ENCODE measurements around the gene ITPR2.
"Not testable (repeated sequence)": the region's sequence is repeated elsewhere in the genome, so short reads cannot be mapped to it uniquely, and the experiment has no call there.

Gene ITPR2

DNA sequence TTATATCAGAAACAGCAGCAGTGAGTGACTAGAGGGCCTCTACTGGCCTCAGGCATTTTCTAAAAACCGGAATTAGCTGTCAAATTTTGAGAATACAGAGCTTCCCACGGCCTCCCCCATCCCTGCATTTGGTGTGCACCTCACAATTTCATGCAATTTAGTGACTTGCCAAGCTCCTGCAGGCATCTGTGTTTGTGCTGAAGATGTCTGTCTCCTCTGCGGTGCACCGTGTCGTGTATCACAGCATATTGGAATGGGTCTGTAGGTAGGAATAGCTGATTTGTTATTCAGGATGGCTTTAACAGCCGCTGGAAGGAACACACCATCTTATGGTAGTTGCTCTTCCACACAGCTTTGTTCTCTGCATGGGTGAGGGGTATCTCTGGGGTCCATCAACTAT lies 497.3 kb downstream of the ITPR2 start:
- DNase-seq (ENCODE audit: low spot score) = no peak

DNA sequence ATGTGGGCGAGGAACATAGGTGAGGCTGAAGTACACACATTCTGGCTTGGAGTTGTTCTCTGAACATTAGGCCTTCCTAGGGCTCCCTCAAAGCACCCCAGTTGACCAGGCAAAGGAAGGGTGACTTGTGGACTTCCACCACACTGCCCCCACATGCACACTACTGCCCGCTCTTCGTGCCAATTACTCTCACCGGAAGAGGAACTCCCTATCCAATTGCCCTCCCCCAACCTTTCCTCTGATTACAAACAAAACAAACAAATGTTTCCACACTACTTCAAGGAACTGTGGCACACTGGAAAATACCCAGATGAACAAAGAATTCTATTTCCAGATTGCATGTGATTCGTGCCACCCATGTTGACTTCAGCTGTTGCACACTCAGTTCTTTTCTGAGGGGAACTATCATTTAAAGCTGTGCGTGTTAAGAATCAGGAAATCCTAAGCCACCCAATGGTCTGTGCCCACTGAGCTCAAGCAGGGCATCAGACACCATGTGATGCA lies 498.3 kb downstream of the ITPR2 start:
- no peak for DNase-seq (ENCODE audit: low spot score)

DNA sequence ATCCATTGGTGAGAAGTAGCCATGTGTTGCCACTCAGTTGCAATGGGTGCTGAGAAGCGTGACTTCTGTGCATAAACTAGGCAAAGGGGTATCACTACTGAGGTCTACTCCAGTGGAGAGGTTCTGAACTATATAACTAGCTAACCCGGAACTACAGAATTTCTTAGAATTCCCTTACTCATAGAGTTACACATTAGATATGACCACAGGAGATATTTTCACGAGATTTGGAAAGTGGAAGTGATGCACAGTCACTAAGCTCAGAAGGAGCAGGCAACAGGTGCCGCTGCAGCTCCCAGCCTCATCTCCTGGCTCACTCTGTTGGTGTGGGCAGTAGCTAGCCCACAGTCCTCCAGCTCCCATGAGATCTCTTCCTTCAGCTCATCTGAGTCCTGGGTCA lies 501.0 kb downstream of the ITPR2 start:
- no peak for DNase-seq (ENCODE audit: low spot score)

DNA sequence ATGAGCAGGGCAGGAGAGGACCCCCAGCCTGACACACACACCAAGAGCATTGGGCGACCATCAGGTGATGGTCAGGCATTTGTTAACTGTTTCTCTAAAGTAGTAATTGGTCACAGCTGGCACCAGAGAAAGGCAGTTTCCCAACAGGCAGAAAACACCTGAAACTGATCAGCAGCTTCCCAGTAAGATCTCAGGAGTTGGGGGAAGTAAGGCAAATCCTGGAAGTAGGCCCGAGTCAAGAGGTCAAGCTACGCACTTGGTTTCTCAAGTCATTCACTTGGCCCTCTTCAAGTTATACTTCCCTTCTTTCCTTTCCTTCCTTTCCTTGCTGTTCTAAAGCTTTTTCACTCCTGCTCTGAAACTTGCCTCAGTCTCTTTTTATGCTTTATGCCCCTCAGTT lies 501.9 kb downstream of the ITPR2 start:
- no peak for DNase-seq (ENCODE audit: low spot score)

DNA sequence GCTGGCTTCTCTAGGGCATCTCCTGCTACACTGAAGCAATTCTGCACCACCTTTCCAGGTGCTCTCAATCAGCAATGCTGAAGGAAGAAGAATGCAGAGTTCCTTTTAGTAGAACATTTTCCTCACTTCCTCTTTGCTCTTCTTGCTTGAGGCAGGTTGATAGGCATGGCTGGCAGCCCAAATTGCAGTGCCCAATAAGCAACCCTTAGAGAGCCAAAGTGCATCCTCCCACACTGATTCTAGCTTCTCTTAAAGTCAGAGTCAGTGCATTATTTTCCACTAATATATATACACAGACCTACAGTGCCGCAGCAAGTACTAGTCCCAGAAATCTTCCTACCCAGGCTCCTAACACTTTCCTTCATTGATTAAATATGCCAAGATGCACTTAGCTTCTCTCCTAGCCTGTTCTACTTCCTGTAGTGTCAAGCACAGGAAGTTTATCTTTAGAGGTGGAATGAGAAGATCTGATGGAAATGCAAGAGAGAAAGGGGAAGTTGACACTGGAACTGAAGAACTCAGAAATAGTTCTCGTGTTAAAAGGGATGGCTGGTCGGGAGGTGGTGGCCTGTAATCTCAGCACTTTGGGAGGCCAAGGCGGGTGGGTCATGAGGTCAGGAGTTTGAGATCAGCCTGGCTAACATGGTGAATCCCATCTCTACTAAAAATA lies 504.9 kb downstream of the ITPR2 start:
- DNase-seq (ENCODE audit: low spot score) = no peak

DNA sequence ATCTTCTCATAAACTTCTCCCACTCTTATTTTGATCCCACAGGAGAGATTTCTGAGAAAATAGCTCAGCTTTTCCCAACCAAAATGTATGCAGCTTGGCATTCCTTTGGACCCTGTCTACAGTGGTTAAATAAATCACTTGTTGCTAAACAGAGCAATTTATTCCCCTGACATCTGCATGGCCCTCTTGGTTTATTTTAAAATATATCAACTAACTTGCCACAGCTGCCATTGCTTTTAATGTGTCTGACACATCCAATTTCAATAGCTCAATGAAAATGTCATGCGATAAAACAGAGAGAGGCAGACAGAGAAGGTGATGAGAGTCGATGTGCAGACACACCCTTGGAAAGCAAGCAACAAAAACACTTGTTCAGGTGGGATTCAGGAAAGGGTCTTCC lies 509.3 kb downstream of the ITPR2 start:
- DNase-seq (ENCODE audit: low spot score) = no peak

DNA sequence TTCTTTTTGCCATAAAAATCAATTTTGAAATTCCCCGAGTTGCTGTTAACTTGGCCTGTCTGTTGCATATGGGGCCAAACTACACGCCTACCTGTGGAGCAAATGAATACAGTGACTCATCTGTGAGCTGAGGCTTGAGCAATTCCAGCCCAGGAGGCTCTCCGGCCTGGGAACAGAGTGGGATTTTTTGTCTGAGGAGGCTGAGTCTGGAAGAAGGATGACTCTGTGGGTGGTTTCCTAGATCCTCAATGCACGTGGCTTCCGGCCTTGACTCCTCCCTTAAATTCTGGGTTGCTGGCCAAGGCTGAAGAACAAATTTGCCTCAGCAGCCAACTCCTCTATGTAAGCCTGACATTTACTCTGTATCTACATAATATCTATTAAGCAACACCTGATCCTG lies 513.5 kb downstream of the ITPR2 start:
- no peak for DNase-seq (ENCODE audit: low spot score)

DNA sequence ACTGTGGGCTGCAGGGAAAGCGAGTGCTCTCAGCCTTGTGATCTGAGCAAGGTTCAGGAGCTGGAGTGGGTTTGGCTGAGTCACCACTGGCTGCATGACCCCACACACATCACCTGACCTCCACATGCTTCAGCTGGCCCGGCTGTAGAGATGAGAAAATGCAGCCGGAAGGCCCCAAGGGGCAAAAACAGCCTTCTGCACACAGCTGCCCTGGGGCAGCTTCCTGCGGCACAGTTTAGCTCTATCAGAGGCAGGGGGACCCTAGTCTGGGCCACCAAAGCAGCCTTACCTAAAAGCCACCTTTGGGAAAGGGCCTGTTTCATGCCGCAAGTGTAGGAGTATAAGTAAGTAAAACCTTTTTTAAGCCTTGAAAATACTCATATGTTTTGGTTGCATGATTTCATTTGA lies 514.3 kb downstream of the ITPR2 start:
- no peak for DNase-seq (ENCODE audit: low spot score)

DNA sequence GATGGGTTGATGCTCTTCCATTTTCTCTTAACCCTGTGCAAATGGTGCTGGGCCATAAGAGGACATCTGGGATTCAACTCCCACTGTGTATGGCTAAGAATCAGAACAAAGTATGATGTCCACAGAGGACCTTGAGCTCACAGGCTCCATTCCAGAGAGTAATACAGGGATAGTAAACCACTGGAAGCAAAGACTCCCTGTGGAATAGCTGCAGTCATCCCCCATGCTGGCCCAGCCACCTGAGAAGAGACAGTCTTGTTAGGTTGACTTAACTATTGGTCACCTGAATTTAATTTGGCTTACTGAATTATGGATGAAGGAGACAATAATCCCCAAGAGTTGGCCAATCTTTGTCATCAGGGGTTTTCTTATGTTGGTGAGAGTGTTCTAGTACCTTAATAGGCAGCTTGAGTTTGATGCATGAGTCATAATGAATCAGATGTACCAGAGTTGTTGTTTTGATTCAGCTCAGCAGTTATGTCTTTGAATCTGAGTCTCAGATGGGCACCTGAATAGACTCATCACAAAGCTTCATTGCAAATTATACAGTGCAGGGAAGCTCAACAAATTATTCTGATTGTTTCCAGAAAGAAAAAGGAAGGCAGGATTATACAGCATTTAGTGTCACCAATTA lies 514.9 kb downstream of the ITPR2 start:
- no peak for DNase-seq (ENCODE audit: low spot score)

DNA sequence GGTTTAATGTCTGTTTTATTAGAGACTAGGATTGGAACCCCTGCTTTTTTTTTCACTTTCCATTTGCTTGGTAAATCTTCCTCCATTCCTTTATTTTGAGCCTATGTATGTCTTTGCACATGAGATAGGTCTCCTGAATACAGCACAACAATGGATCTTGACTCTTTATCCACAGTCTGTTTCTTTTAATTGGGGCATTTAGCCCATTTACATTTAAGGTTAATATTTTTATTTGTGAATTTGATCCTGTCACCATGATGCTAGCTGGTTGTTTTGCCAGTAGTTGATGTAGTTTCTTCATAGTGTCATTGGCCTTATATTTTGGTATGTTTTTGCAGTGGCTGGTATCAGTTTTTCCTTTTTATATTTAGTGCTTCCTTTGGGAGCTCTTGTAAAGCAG lies 518.9 kb downstream of the ITPR2 start:
- DNase-seq (ENCODE audit: low spot score) = not testable (repeated sequence)

DNA sequence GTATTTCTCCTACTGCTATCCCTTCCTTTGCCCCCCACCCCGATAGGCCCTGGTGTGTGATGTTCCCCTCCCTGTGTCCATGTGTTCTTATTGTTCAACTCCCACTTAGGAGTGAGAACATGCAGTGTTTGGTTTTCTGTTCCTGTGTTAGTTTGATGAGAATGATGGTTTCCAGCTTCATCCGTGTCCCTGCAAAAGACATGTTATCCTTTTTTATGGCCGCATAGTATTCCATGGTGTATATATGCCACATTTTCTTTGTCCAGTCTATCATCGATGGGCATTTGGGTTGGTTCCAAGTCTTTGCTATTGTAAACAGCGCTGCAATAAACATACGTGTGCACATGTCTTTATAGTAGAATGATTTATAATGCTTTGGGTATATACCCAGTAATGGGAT lies 522.5 kb downstream of the ITPR2 start:
- not testable (repeated sequence) for DNase-seq (ENCODE audit: low spot score)

DNA sequence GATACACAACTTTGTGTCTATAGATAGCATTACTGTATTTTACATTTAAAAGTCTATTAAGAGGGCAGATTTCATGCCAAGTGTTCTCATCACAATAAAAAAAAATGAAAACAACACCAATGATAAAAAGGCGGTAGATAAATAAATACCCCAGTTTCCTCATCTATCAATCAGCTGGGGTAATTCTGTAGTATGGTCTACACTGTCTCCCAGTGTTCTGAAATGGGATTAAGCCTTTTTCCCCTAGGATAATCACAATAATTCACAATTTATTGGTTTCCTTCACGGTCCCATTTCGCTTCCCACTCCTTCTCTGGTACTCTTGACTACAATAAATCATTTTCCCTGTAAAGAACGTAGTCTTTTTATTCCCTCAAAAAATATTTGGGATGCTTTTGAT lies 523.4 kb downstream of the ITPR2 start:
- DNase-seq (ENCODE audit: low spot score) = no peak

DNA sequence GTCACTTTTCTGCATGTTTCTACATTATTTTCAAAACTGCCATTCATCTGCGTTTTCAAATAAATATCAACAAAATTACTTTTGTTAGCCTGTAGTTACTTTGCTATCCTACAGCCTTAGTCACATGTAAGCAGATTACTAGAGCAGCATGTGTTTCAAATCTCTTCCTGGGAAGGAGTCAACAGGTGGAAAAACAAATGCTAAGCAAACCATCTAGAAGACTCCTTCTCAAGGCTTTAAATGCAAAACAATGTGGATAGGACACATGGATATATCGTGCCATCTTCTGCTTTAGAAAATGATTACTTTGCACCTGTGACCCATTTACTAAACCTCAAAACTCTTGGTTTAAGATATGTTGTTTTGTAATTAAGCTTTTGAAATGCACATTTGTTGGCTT lies 528.7 kb downstream of the ITPR2 start:
- no peak for DNase-seq (ENCODE audit: low spot score)

DNA sequence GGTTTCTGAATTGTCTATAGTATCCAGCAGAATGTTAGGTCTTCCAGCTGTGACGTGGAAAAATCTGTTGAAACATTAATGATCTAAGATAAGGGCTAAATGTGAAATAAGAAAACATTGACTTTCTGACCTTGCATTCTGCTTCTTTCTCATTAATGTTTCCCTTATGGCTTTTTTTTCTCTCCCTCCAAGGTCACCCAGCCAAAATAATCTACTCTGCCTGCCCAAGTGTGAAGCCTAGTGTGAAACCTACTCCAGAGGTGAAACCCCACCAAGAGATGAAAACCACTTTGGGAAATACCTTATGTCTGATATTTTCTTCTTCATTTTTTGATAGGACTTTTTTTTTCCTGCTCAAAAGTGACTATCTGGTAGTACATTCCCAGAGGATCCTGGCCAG lies 529.6 kb downstream of the ITPR2 start:
- DNase-seq (ENCODE audit: low spot score) = no peak

DNA sequence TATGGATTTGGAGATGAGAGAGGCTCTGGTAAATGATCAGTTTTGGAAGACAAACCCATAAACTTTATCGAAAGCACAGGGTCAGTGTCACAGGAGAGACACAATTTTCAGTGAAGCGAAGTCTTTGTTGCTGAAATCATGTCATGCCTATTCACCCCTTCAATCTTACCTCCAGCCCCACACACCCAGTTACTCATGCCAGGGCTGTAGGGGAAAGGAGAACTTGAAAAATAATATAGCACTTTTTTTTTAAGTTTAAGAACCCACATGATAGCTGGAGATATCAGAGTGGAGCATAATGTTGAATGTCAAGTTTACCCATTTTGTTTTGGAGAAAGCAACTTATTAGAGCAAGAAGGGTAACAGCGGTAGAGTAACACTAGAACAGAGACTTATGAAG lies 530.2 kb downstream of the ITPR2 start:
- no peak for DNase-seq (ENCODE audit: low spot score)

DNA sequence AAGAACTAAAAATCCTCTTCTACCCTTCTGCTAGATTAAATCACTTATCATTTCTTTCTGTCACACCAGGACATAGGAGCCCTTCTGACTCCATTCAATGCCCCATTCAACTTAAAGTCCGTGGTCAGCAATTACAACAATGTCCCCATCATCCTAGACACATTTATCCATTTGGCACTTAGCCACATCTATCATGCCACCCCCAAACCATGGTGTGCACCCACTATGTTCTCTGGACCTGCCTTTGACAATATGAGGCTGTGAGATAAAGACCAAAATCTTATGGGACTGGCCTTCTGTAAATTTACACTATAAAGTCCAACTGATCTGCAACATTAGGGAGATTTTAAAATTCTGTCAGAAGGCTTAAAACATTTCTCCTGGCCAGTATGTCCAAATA lies 533.2 kb downstream of the ITPR2 start:
- no peak for DNase-seq (ENCODE audit: low spot score)

DNA sequence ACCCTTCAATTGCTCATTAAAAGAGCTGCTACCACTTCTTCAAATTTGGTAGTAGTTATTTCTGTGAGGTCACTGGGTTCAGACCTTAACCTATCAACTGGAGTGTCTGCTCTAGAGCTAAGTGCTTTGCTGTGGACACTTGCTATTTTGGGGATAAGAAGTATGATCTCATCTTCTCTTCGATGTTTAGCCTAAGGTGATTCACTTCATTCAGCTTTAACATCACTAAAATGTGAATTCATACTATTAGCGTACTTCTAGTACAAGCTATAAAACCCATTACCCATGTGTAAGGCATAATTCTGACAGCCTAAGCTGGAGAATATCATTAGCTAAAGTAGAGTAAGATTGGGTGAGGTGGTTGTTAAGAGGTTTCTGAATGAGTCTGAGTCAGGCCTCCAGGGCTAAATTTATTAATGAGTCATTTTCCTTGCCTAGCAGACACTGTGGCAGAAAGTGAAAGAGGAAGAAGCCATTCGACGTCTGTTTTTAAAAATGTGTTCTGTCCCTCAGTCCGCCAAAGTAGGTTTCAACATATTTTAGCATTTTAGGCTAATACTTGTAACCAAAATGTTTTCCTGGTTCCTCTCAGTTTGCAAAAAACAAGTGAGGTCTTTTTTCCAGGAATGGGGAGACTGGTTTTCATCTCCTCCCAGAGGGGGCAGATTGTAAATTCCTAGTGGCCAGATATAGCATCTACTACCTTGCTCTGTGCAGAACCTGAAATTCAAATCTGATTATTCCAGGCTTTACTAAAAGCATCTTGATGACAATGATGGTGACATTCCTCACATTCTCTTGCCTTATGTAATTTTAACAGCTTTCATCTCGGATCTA lies 534.0 kb downstream of the ITPR2 start:
- DNase-seq (ENCODE audit: low spot score) = no peak

DNA sequence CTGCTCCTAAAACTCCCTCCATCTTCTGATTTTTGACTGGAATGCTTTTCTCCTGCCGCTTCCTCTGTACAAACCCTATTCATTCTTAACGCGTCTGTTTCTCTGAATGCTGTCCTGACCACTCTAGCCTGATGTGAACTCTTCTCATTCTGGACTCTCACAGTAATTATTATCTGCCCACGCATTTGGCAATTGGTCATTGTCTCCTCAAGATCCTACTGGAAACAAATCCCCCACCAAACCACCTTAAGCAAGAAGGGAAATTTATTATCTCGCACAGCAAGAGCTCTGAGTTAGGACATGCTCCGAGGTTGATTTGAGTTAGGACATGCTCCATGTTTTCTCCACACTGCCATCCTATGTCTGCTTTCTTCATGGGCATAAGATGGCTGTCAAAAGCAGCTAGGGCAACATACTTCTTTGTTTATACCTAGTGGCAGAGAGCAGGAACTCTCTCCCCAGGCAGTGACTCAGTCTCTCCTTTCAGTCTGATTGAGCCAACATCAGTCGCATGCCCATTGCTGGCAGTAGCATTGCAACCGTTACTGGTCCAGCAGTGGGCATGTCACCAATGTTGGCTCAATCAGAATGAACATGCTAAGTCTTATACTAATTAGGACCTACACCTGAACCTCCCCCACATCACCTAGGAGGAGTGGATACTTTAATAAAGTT lies 535.5 kb downstream of the ITPR2 start:
- no peak for DNase-seq (ENCODE audit: low spot score)

DNA sequence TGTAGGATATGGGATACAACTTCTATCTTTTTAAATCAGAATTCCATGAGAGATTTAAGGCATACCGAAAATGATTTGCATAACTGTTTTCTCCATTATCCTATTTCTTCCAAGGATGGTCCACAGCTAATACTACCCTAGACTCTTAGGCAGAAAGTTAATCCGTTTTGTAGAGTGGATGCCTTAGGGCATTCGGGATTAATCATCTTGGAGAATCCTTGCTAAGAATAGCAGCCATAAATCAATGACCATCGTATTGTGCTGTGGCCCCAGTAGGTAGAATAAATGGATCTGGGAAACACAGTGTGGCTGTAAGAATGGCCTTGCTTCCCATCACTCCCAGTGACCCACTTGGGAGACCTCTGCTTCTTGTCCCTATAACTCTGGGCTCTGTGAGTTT lies 538.0 kb downstream of the ITPR2 start:
- DNase-seq (ENCODE audit: low spot score) = no peak

DNA sequence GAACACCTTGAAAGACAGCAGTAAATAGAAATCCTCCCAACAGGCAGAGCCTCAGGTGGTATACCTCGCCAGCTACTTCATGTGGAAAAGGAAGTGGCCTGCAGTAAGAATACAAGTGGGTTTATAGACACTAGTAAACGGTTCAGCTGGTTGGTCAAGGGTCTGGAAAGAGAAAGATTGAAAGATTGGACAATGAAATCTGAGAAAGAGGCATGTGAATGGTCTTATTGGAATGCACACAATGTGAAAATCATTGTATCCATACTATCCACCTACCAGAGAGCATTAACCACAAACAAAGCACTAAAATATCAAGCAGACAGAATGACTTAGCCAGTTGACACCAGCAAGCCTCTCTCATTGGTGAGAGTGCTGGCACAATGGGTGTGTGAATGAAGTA lies 539.4 kb downstream of the ITPR2 start:
- no peak for DNase-seq (ENCODE audit: low spot score)

DNA sequence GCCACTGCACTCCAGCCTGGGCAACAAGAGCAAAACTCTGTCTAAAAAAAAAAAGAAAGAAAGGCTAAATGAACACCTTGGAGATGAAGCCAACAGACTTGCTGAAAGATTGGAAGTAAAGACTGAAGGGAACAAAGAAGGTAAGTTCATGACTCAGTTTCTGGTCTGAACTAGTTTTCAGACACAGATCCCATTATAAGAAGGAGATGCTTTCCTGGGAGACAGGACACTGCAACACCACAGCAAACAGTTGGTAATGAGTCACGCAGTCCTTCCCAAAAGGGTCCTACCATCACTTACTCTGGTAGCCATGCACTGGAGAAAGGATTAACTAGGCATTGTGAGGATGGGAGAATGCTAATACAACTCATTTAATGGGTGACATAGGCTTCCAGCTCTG lies 540.4 kb downstream of the ITPR2 start:
- DNase-seq (ENCODE audit: low spot score) = no peak

DNA sequence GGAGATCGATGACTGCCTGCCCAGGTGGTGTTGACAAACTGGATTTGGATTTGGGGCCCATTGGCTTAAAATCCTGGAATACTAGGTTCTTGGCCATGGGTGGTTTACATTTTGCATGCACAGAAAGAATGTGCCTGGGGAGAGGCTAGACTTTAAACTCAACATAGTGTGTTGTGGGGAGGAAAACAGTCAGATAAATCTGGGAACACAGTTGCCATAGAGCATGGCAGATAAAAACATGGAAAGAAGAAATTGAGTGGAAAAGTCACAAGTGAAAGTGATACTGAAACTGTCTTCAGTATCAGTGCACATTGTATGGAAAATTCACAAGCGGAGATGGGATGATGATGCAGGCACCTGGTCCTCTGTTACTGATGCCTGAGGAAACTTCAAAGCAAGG lies 542.4 kb downstream of the ITPR2 start:
- DNase-seq (ENCODE audit: low spot score) = no peak

All from D341Med (cell line).